GM23248 (cell line): Measurements from ENCODE around the gene C12orf75. TPM values are rescaled to one million over a fixed set of nuclear protein-coding genes. Genes with fewer than 3 reads are reported as not detected.
"Not testable (repeated sequence)": the region's sequence is repeated elsewhere in the genome, so short reads cannot be mapped to it uniquely, and the experiment has no call there.

Experiments used
- DNase-seq: peaks from one replicate; pipeline ENCODE4 v3.0.0-alpha.2; 2015
- H2AFZ ChIP-seq: fragments of 200-600 bp; sonication (generic); 2 replicates; pipeline ENCODE4 v1.6.1; 2016; ENCODE audit warnings: antibody characterized with exemption
- H3F3A ChIP-seq: fragments of 200-600 bp; sonication (generic); 2 replicates; pipeline ENCODE4 v1.6.1; 2016; ENCODE audit warnings: mild to moderate bottlenecking, antibody characterized with exemption, mixed run types; ENCODE audit not compliant: insufficient read depth
- H3K27ac ChIP-seq: fragments of 200-600 bp; sonication (generic); 2 replicates; pipeline ENCODE4 v1.5.1; 2016; ENCODE audit warnings: mild to moderate bottlenecking
- H3K27me3 ChIP-seq: fragments of 200-600 bp; sonication (generic); replicated peaks from 2 replicates; pipeline ENCODE4 v1.6.1; 2016; ENCODE audit warnings: mild to moderate bottlenecking; ENCODE audit not compliant: insufficient read depth
- H3K36me3 ChIP-seq: fragments of 200-600 bp; sonication (generic); 2 replicates; pipeline ENCODE4 v1.6.1; 2016; ENCODE audit warnings: low read depth, mild to moderate bottlenecking
- H3K4me1 ChIP-seq: fragments of 200-600 bp; sonication (generic); 2 replicates; pipeline ENCODE4 v1.6.1; 2016; ENCODE audit warnings: mild to moderate bottlenecking; ENCODE audit not compliant: insufficient read depth
- H3K4me2 ChIP-seq: fragments of 200-600 bp; sonication (generic); one replicate; pipeline ENCODE4 v1.6.1; 2016; ENCODE audit warnings: mild to moderate bottlenecking; ENCODE audit not compliant: unreplicated experiment
- H3K4me3 ChIP-seq: fragments of 200-600 bp; sonication (generic); 2 replicates; pipeline ENCODE4 v1.5.1; 2016; ENCODE audit warnings: mild to moderate bottlenecking
- H3K79me2 ChIP-seq: fragments of 200-600 bp; sonication (generic); 2 replicates; pipeline ENCODE4 v1.6.1; 2016; ENCODE audit warnings: mild to moderate bottlenecking; ENCODE audit not compliant: insufficient read depth
- H3K9ac ChIP-seq: fragments of 200-600 bp; sonication (generic); 2 replicates; pipeline ENCODE4 v1.6.1; 2016; ENCODE audit warnings: mild to moderate bottlenecking
- H3K9me2 ChIP-seq: fragments of 200-600 bp; sonication (generic); 2 replicates; pipeline ENCODE4 v1.6.1; 2016; ENCODE audit warnings: mixed run types, mild to moderate bottlenecking, moderate library complexity; ENCODE audit not compliant: insufficient read depth
- H3K9me3 ChIP-seq: fragments of 200-600 bp; sonication (generic); one replicate; pipeline ENCODE4 v1.6.1; 2017; ENCODE audit warnings: low read depth
- H4K20me1 ChIP-seq: fragments of 200-600 bp; sonication (generic); 2 replicates; pipeline ENCODE4 v1.6.0; 2016; ENCODE audit not compliant: insufficient read depth
- EZH2 ChIP-seq: fragments of 200-600 bp; sonication (generic); IDR thresholded peaks from 2 replicates; pipeline ENCODE4 v1.6.1; 2018; ENCODE audit warnings: antibody characterized with exemption, mild to moderate bottlenecking; ENCODE audit not compliant: insufficient read depth, poor library complexity, severe bottlenecking
- EZH2phosphoT487 ChIP-seq: fragments of 200-600 bp; sonication (generic); IDR thresholded peaks from 2 replicates; pipeline ENCODE4 v1.6.1; 2018; ENCODE audit warnings: antibody characterized with exemption, moderate library complexity, mild to moderate bottlenecking, low read depth; ENCODE audit not compliant: insufficient read depth
- WGBS, 2 experiments: methylation state at CpG; one replicate each; pipeline ENCODE4 v1.1.6; 2015 to 2017; ENCODE audit warnings: low lambda C conversion rate in 2 of 2, low coverage in 1 of 2; ENCODE audit errors: missing lambda C conversion rate in 2 of 2; 5-methylcytosine and 5-hydroxymethylcytosine counted together
- in situ Hi-C: fragments of 300-500 bp; cut with MboI; formaldehyde crosslinking; loops from 2 replicates; pipeline ENCODE4 v1.15.0; 2020
- polyA plus RNA-seq: library from polyadenylated mRNA; unstranded; fragments of >200 nt; fragmentation: Nextera tagmentation; extraction: Ambion mirVana; gene quantifications from 2 replicates; pipeline ENCODE4 v1.2.1, GENCODE V29; 2016
- total RNA-seq: library from RNA; depleted of rRNA; stranded (reverse); fragments of >200 nt; shearing (Covaris generic); gene quantifications from 2 replicates; pipeline ENCODE4 v1.2.3, GENCODE V29; 2014

C12orf75 gene
- total and polyA plus RNA-seq, 2 experiments from 2014 or later = 349 to 590 TPM

- H3K4me2 ChIP-seq = no peak overlapping the region
- no peak overlapping the region for H3K4me3 ChIP-seq
- no peak for DNase-seq
- H2AFZ ChIP-seq = no peak overlapping the region
- no peaks in the 10 kb centered on the region for H3K9me3 ChIP-seq
- H3K9me2 ChIP-seq = no peaks in the 10 kb centered on the region
- no peak overlapping the region for H3K9ac ChIP-seq
- TF ChIP-seq EZH2phosphoT487 = no peak
- TF ChIP-seq EZH2 = no peak
- H3F3A ChIP-seq = no peaks in the 10 kb centered on the region
- H3K79me2 ChIP-seq = no peaks in the 10 kb centered on the region
- H3K27ac ChIP-seq = no peak overlapping the region
- H3K27me3 ChIP-seq = no peaks in the 10 kb centered on the region
- H3K36me3 ChIP-seq = peaks cover 14% of the 10 kb centered on the region; the same call in 1 of the 2 replicates
- WGBS, 2 experiments = 82 to 85% methylated on average over 7 of the region's 7 CpGs
- no peaks in the 10 kb centered on the region for H3K4me1 ChIP-seq
- H4K20me1 ChIP-seq = no peaks in the 10 kb centered on the region
- in situ Hi-C loops = no loop called here
These were observed 69.1 kb downstream of the C12orf75 start for GRCh38 chr12:105399428-105400081.

GRCh38 chr12:105400227-105400626 is 69.7 kb downstream of the C12orf75 start:
- Histone ChIP-seq H2AFZ (no peak overlapping the region), H3K4me2 (no peak overlapping the region), H3K27me3 (no peaks in the 10 kb centered on the region), H3F3A (no peaks in the 10 kb centered on the region), H3K27ac (no peak overlapping the region), H3K36me3 (peaks cover 14% of the 10 kb centered on the region; the same call in 1 of the 2 replicates), H3K9ac (no peak overlapping the region), H3K4me1 (no peaks in the 10 kb centered on the region), H3K9me2 (no peaks in the 10 kb centered on the region), H3K4me3 (no peak overlapping the region), H3K79me2 (no peaks in the 10 kb centered on the region), H3K9me3 (no peaks in the 10 kb centered on the region), H4K20me1 (no peaks in the 10 kb centered on the region)
- in situ Hi-C loops = no loop called here
- DNase-seq = no peak
- TF ChIP-seq EZH2 (no peak), EZH2phosphoT487 (no peak)
- WGBS, 2 experiments = 82 to 83% methylated on average over 4 of the region's 4 CpGs

- no peak overlapping the region for H3K4me2 ChIP-seq
- H4K20me1 ChIP-seq = no peaks in the 10 kb centered on the region
- no peak overlapping the region for H3K4me3 ChIP-seq
- no peaks in the 10 kb centered on the region for H3K4me1 ChIP-seq
- in situ Hi-C loops = no loop called here
- WGBS, 2 experiments = 99% methylated on average over 4 of the region's 4 CpGs
- DNase-seq = no peak
- no peak overlapping the region for H3K9ac ChIP-seq
- no peaks in the 10 kb centered on the region for H3K27me3 ChIP-seq
- H3K27ac ChIP-seq = no peak overlapping the region
- no peaks in the 10 kb centered on the region for H3K79me2 ChIP-seq
- H3K9me3 ChIP-seq = no peaks in the 10 kb centered on the region
- no peak overlapping the region for H2AFZ ChIP-seq
- TF ChIP-seq EZH2 (no peak), EZH2phosphoT487 (no peak)
- peaks cover 19% of the 10 kb centered on the region; the same call in 1 of the 2 replicates for H3K36me3 ChIP-seq
- no peaks in the 10 kb centered on the region for H3F3A ChIP-seq
- H3K9me2 ChIP-seq = no peaks in the 10 kb centered on the region
These were observed 70.7 kb downstream of the C12orf75 start for GRCh38 chr12:105401198-105401597.

GRCh38 chr12:105402366-105402765 is 71.9 kb downstream of the C12orf75 start:
- Histone ChIP-seq H3K9me3 (no peaks in the 10 kb centered on the region), H3K79me2 (no peaks in the 10 kb centered on the region), H3K4me3 (no peak overlapping the region), H3K27me3 (no peaks in the 10 kb centered on the region), H2AFZ (no peak overlapping the region), H3K9me2 (no peaks in the 10 kb centered on the region), H3K36me3 (peaks cover 18% of the 10 kb centered on the region; the same call in 1 of the 2 replicates), H3K27ac (no peak overlapping the region), H3F3A (no peaks in the 10 kb centered on the region), H3K4me2 (no peak overlapping the region), H3K9ac (no peak overlapping the region), H3K4me1 (no peaks in the 10 kb centered on the region), H4K20me1 (no peaks in the 10 kb centered on the region)
- DNase-seq = no peak
- TF ChIP-seq EZH2phosphoT487 = no peak
- TF ChIP-seq EZH2 = no peak
- WGBS, 2 experiments = 97 to 100% methylated on average over 5 of the region's 5 CpGs
- in situ Hi-C loops = no loop called here

- no peak for DNase-seq
- Histone ChIP-seq H3K9me3 (no peaks in the 10 kb centered on the region), H3K4me2 (no peak overlapping the region), H2AFZ (no peak overlapping the region), H3K4me3 (no peak overlapping the region), H3K79me2 (no peaks in the 10 kb centered on the region), H3K36me3 (peaks cover 13% of the 10 kb centered on the region; the same call in 1 of the 2 replicates), H3K4me1 (no peaks in the 10 kb centered on the region), H4K20me1 (no peaks in the 10 kb centered on the region), H3K9me2 (no peaks in the 10 kb centered on the region), H3K9ac (no peak overlapping the region), H3F3A (no peaks in the 10 kb centered on the region), H3K27me3 (no peaks in the 10 kb centered on the region), H3K27ac (no peak overlapping the region)
- TF ChIP-seq EZH2 = no peak
- no peak for TF ChIP-seq EZH2phosphoT487
- in situ Hi-C loops = no loop called here
- WGBS, 2 experiments = 90 to 94% methylated on average over 1 of the region's 1 CpG
These were observed 72.6 kb downstream of the C12orf75 start for GRCh38 chr12:105403095-105403494.

- H3F3A ChIP-seq, in situ Hi-C loops: not testable (repeated sequence)
- WGBS, 2 experiments = 96 to 100% methylated on average over 3 of the region's 3 CpGs
These were observed 73.6 kb downstream of the C12orf75 start for GRCh38 chr12:105404134-105404533.

More at GRCh38 chr12:105404134-105404533, 73.6 kb downstream of the C12orf75 start:
- H3K4me2 ChIP-seq, H3K9me2 ChIP-seq, H3K27ac ChIP-seq, H3K9me3 ChIP-seq, H3K9ac ChIP-seq, H2AFZ ChIP-seq, H3K27me3 ChIP-seq, DNase-seq, H3K4me1 ChIP-seq, H4K20me1 ChIP-seq, H3K4me3 ChIP-seq, H3K79me2 ChIP-seq: not testable (repeated sequence)
- peaks cover 13% of the 10 kb centered on the region; the same call in 1 of the 2 replicates for H3K36me3 ChIP-seq
